Activated B cell treated with CpG ODN at 0.5 μM for 24 hours (primary cell): ENCODE results near the gene ABCB8. TPM values are rescaled to one million over a fixed set of nuclear protein-coding genes. Genes with fewer than 3 reads are reported as not detected.

Source experiments
- ATAC-seq: fragments of 200-7000 bp; cut with Tn5 transposase; one replicate; pipeline ENCODE4 v1.10.0; 2021; ENCODE audit warnings: low read depth, mild to moderate bottlenecking, moderate library complexity
- CTCF ChIA-PET: fragments of 350-600 bp; sonication (Branson Sonifier 250); formaldehyde crosslinking; loops from one replicate; lab custom pipeline; 2021; ENCODE audit warnings: antibody characterized with exemption; lab: Charles Lee
- POLR2A ChIA-PET: fragments of 350-600 bp; sonication (Branson Sonifier 250); formaldehyde crosslinking; loops from one replicate; lab custom pipeline; 2021; ENCODE audit warnings: antibody characterized with exemption; lab: Charles Lee
- DNase-seq: peaks from one replicate; pipeline ENCODE4 v3.0.0; 2022
- H3K27ac Mint-ChIP-seq: one replicate; pipeline ENCODE4 v1.8.0; 2020; ENCODE audit warnings: mixed read lengths
- H3K27me3 Mint-ChIP-seq: one replicate; pipeline ENCODE4 v1.8.0; 2021; ENCODE audit warnings: mixed read lengths
- H3K36me3 Mint-ChIP-seq: one replicate; pipeline ENCODE4 v1.8.0; 2021; ENCODE audit warnings: low read depth, mixed read lengths
- H3K4me1 Mint-ChIP-seq: one replicate; pipeline ENCODE4 v1.8.0; 2021; ENCODE audit warnings: mixed read lengths
- H3K4me3 Mint-ChIP-seq: one replicate; pipeline ENCODE4 v1.8.0; 2020; ENCODE audit warnings: mild to moderate bottlenecking, mixed read lengths
- H3K9me3 Mint-ChIP-seq: one replicate; pipeline ENCODE4 v1.8.0; 2020; ENCODE audit warnings: mixed read lengths
- intact Hi-C: fragments of 100-400 bp; cut with micrococcal nuclease; formaldehyde crosslinking; loops from one replicate; pipeline ENCODE4 v1.15.1; 2024
- total RNA-seq: library from RNA; stranded (reverse); gene quantifications from 2 replicates; pipeline ENCODE4 v1.2.3, GENCODE V29; 2022
- TF ChIP-seq, protein P1 (sequence below): fragments of 200-600 bp; IDR thresholded peaks from one replicate; pipeline ENCODE4 v1.8.0; 2022; ENCODE audit warnings: antibody characterized with exemption, mild to moderate bottlenecking

The ABCB8 gene
- total RNA-seq, 1 donor from 2014 or later, result 46.5 TPM

DNA sequence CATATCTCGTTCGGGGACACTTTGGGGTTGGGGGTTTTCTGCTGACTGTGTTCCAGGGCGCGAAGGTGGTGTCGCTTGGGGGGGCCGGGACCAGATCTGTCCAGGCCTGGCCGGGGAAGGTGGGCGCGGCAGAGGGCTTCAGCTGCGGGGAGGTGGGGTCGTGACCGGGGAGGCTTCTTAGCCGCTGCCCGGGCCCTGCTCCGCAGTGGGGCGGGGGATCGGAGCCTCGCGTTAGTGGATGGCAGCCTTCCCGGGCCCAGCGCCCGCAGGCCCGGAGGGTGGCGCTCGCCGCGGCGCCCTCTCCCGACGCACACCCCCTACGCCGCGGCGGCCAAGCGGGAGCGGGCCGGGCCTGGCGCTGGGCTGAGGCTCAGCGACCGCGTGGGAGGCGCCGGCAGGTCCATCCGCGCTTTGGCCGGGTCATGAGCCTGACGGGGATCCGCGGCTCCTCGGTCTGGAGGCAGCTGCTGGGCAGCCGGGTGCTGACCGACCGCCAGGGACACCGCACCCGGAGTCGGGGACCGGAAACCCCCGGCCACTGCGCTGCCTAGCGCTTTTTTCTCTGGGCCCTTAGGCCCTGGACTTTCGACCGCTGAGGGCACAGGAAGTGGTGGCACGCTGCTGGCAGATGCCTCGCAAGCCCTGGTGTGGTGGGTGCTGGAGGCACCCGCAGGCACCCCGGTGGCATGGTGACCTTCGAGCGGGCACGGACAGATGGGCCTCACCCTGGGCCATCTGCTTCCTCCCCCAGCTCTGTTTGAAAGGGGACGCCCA is 59.2 kb downstream of the ABCB8 start:
- H3K9me3 Mint-ChIP-seq, result no peaks in the 10 kb centered on the region
- H3K36me3 Mint-ChIP-seq, result peaks cover 4% of the 10 kb centered on the region
- CTCF ChIA-PET, result interaction anchor here (1.2 to 1.5 kb wide), 2 partner anchors 24 to 189 kb away, joined by 3 read pairs; no protein-coding TSS in a partner anchor
- H3K4me3 Mint-ChIP-seq, result peak overlapping the region; percentile 86
- intact Hi-C loops, result loop anchor here (1.0 to 10.0 kb wide), 4 partner anchors 24 to 1463 kb away; partner anchors contain the start of gene PRKAG2
- H3K27me3 Mint-ChIP-seq, result peaks cover 21% of the 10 kb centered on the region
- ATAC-seq, result no peak
- no peak overlapping the region for H3K27ac Mint-ChIP-seq
- POLR2A ChIA-PET, result interaction anchor here (1.0 to 1.4 kb wide), 2 partner anchors 18 to 59 kb away, joined by 3 to 4 read pairs; partner anchors contain the start of gene ABCB8
- TF ChIP-seq, protein P1, sequence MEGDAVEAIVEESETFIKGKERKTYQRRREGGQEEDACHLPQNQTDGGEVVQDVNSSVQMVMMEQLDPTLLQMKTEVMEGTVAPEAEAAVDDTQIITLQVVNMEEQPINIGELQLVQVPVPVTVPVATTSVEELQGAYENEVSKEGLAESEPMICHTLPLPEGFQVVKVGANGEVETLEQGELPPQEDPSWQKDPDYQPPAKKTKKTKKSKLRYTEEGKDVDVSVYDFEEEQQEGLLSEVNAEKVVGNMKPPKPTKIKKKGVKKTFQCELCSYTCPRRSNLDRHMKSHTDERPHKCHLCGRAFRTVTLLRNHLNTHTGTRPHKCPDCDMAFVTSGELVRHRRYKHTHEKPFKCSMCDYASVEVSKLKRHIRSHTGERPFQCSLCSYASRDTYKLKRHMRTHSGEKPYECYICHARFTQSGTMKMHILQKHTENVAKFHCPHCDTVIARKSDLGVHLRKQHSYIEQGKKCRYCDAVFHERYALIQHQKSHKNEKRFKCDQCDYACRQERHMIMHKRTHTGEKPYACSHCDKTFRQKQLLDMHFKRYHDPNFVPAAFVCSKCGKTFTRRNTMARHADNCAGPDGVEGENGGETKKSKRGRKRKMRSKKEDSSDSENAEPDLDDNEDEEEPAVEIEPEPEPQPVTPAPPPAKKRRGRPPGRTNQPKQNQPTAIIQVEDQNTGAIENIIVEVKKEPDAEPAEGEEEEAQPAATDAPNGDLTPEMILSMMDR, result no peak
- peak; percentile 50 for DNase-seq
- H3K4me1 Mint-ChIP-seq, result peaks cover 40% of the 10 kb centered on the region

DNA sequence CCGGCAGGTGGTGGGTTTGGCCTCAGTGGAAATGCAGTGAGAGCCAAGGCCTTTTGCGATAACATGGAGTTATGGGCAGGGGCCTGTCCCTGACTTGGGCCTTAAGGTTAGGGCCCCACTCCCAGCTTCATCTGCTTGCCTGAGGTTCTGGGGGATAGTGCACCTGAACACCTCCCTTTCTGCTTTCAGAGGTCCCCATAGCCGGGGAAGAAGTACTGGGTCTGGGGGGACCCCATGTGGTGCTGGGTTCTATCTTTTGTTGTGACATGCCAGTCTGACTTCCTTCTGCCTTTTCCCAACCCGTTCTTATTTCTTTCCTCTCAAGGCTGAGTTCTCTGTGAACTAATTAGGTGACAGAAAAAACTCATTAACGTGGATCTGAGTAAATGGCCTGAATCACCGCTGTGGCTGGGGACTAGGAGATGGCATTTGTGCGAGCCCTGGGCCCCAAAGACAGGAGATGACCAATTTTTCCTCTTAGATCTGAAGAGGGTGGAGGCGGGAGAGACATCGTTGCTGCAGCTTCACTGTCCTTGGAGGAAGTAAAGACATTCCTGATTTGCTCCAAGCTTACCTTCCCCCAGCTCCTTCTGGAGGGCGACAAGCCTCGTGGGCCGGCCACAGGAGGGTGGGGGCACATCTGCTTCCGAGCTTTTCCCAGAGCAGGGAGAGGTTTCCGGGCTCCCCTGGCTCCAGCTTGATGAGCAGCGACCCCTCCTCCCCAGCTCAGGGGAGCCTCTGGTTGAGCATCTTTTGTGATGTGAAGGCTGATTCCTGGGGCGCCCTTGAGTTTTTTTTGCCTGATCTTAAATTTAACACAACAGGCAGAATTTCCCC is 60.0 kb downstream of the ABCB8 start:
- no peaks in the 10 kb centered on the region for H3K9me3 Mint-ChIP-seq
- no peak for DNase-seq
- no peak overlapping the region for H3K27ac Mint-ChIP-seq
- H3K27me3 Mint-ChIP-seq, result peaks cover 21% of the 10 kb centered on the region
- ChIA-PET POLR2A (interaction anchor here (1.4 kb wide), 1 partner anchor 17 kb away, joined by 3 read pairs; no protein-coding TSS in a partner anchor), CTCF (interaction anchor here (0.6 to 1.5 kb wide), 3 partner anchors 23 to 190 kb away, joined by 3 read pairs; no protein-coding TSS in a partner anchor)
- no peaks in the 10 kb centered on the region for H3K36me3 Mint-ChIP-seq
- peaks cover 33% of the 10 kb centered on the region for H3K4me1 Mint-ChIP-seq
- intact Hi-C loops, result loop anchor here (1.0 to 10.0 kb wide), 4 partner anchors 23 to 1463 kb away; partner anchors contain the start of gene PRKAG2
- peak overlapping the region; percentile 45 for H3K4me3 Mint-ChIP-seq
- TF ChIP-seq, protein P1, result no peak
- no peak for ATAC-seq

DNA sequence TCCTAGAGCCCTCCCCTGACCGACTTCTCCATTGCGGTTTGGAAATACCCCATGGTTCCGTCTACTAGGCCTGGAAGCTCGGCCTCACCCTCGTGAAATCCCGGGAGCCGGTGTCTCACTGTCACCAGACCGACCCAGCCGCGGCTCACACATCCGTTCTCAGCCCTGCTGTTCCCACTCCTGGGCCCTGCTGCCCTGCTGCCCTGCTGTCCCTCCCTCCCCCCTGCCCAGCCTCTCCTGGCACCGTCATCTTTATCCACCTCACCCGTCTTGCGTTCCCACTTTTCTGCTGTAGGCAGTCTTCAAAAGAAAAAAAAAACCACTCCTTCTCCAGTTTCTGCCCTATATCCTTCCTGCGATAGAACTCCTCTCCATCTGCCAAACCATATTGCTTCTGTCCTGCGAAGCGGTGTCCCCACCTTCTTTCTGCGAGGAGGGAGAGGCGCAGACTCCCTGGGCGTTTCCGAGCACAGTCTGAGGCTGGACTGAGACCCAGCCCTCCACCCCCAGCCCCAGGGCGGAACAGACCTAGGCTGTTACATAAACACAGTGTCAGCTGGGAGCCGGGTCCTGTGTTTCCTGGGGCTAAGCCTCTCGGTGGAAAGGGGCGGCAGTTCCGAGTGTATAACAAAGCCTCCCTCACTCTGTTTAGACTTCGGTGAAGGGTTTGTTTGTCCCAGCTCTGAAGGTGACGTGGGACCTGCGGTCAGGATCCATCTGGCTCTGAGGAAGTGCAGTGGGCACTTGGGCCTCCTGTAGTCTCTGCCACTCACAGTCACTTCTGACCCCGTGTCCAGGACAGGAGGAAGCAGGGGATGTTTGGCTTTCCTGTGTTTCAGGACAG is 60.8 kb downstream of the ABCB8 start:
- Mint-ChIP-seq H3K4me1 (peaks cover 28% of the 10 kb centered on the region), H3K9me3 (no peaks in the 10 kb centered on the region), H3K4me3 (peak overlapping the region; percentile 42), H3K27me3 (peaks cover 21% of the 10 kb centered on the region), H3K36me3 (no peaks in the 10 kb centered on the region), H3K27ac (no peak overlapping the region)
- ATAC-seq, result no peak
- ChIA-PET POLR2A (interaction anchor here (1.4 kb wide), 1 partner anchor 16 kb away, joined by 3 read pairs; no protein-coding TSS in a partner anchor), CTCF (no interaction called here)
- intact Hi-C loops, result loop anchor here (1.0 to 10.0 kb wide), 4 partner anchors 22 to 1464 kb away; partner anchors contain the start of gene PRKAG2
- DNase-seq, result no peak
- TF ChIP-seq, protein P1, result no peak

DNA sequence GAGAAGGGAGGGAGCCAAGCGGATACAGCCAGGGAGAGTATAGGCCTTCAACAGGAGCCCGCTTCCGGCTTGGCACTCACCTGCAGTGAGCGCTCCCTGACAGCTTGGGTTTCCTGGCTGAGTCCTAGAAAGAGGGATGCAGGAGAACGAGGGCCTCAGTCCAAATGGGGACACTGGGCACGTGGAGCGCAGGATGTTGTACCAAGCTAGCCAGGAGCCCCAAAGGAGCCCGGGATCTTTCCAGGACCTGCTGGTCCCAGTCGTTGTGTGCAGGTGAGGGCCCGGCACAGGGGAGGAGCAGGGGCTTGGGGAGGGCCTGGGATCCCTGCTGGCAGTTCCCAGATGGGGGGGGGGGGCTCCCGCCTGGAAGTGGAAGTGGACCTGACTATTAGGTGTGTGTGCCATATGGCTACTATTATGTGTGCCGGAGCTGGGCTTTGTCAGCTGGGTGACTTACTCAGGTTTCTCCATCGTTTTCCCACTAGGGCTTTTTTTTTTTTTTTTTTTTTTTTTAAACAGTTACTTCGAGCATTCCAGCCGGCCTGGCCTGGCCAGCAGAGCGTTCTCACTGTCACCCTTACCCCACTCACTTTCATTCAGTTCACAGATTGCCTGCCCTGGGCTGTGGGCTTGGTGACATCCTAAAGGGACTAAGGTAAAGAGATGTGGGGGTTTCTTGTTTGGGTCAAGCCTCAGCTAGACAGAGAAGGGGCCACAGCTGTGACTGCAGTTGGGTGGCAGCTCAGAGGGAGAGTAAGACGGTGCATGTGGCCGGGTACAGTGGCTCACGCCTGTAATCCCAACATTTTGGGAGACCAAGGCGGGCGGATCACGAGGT is 61.9 kb downstream of the ABCB8 start:
- intact Hi-C loops, result loop anchor here (2.0 to 10.0 kb wide), 3 partner anchors 77 to 1465 kb away; partner anchors contain the start of gene PRKAG2
- no peak for ATAC-seq
- H3K36me3 Mint-ChIP-seq, result no peaks in the 10 kb centered on the region
- ChIA-PET POLR2A (interaction anchor here (0.7 kb wide), 1 partner anchor 159 kb away, joined by 3 read pairs; no protein-coding TSS in a partner anchor), CTCF (no interaction called here)
- no peaks in the 10 kb centered on the region for H3K9me3 Mint-ChIP-seq
- DNase-seq, result no peak
- peaks cover 23% of the 10 kb centered on the region for H3K4me1 Mint-ChIP-seq
- H3K27ac Mint-ChIP-seq, result no peak overlapping the region
- peaks cover 17% of the 10 kb centered on the region for H3K27me3 Mint-ChIP-seq
- no peak overlapping the region for H3K4me3 Mint-ChIP-seq
- TF ChIP-seq, protein P1, result no peak
